ENCODE data around the gene DMRT1.

GRCh38 chr9:886886-887285 is 45.4 kb downstream of the DMRT1 start:
- TF ChIP-seq CTCF (IDR thresholded peaks at IDR 0.05) (no peak), POLR2A (IDR thresholded peaks at IDR 0.05) (no peak)

Data from heart left ventricle (tissue), 13 donors.